ENCODE data around the gene MRM2.

Gene MRM2

GRCh38 chr7:2245883-2246675, 4.1 kb upstream of the MRM2 start:
- no peak for DNase-seq

GRCh38 chr7:2244404-2244995, 2.5 kb upstream of the MRM2 start:
- DNase-seq, result no peak

- no peak for DNase-seq
Observed at GRCh38 chr7:2243458-2243857, 1.5 kb upstream of the MRM2 start.

GRCh38 chr7:2242541-2243429, 780 bp upstream of the MRM2 start:
- DNase-seq, result peak; percentile 6

- DNase-seq, result no peak
Observed at GRCh38 chr7:2239242-2239641, 2.8 kb downstream of the MRM2 start.

- DNase-seq, result peak; percentile 47
Observed at GRCh38 chr7:2237109-2237602, 4.8 kb downstream of the MRM2 start.

- DNase-seq, result no peak
Observed at GRCh38 chr7:2233926-2234325, 8.1 kb downstream of the MRM2 start.

GRCh38 chr7:2232766-2233520, 9.1 kb downstream of the MRM2 start, which contains the start of gene MAD1L1:
TSS of gene MAD1L1 (minus strand) at chr7:2232945. CDS start at chr7:2230133, 2,812 bp downstream.
- peak; percentile 54 for DNase-seq

- DNase-seq, result no peak
Observed at GRCh38 chr7:2231992-2232765, 9.8 kb downstream of the MRM2 start.

GRCh38 chr7:2230882-2231281, 11.1 kb downstream of the MRM2 start:
- no peak for DNase-seq

GRCh38 chr7:2230226-2230625, 11.8 kb downstream of the MRM2 start:
- DNase-seq, result no peak

GRCh38 chr7:2229467-2229866, 12.5 kb downstream of the MRM2 start:
- DNase-seq, result no peak

GRCh38 chr7:2228921-2229320, 13.1 kb downstream of the MRM2 start:
- no peak for DNase-seq

- no peak for DNase-seq
Observed at GRCh38 chr7:2227699-2228098, 14.3 kb downstream of the MRM2 start.

- DNase-seq, result no peak
Observed at GRCh38 chr7:2225830-2226229, 16.2 kb downstream of the MRM2 start.

GRCh38 chr7:2225336-2225735, 16.7 kb downstream of the MRM2 start:
- no peak for DNase-seq

GRCh38 chr7:2224934-2225333, 17.1 kb downstream of the MRM2 start:
- no peak for DNase-seq

GRCh38 chr7:2224491-2224928, 17.5 kb downstream of the MRM2 start:
- DNase-seq, result no peak

GRCh38 chr7:2223321-2223720, 18.7 kb downstream of the MRM2 start:
- no peak for DNase-seq

- DNase-seq, result no peak
Observed at GRCh38 chr7:2222516-2222915, 19.5 kb downstream of the MRM2 start.

- DNase-seq, result no peak
Observed at GRCh38 chr7:2220954-2221353, 21.1 kb downstream of the MRM2 start.

GRCh38 chr7:2220506-2220905, 21.5 kb downstream of the MRM2 start:
- no peak for DNase-seq
